Stimulated activated CD4-positive, alpha-beta T cell treated with anti-CD3 and anti-CD28 coated beads, Interleukin-15, amount 100 ng/mL, for 1 hour (primary cell): ENCODE measurements around the gene TNFRSF18.

Experiments used
- DNase-seq, 2 donors: peaks; one replicate each; pipeline ENCODE4 v3.0.0-alpha.2; 2020; ENCODE audit warnings: low read depth in 1 of 2, low spot score in 1 of 2

The TNFRSF18 gene

GRCh38 chr1:1213345-1214265 lies 7.2 kb upstream of the TNFRSF18 start, which contains the start of gene TNFRSF4:
Gene TNFRSF4 (minus strand): TSS chr1:1214153. CDS start chr1:1214127, 26 bp downstream.
- DNase-seq = peak in 1 of 2 donors; percentile 53

DNA sequence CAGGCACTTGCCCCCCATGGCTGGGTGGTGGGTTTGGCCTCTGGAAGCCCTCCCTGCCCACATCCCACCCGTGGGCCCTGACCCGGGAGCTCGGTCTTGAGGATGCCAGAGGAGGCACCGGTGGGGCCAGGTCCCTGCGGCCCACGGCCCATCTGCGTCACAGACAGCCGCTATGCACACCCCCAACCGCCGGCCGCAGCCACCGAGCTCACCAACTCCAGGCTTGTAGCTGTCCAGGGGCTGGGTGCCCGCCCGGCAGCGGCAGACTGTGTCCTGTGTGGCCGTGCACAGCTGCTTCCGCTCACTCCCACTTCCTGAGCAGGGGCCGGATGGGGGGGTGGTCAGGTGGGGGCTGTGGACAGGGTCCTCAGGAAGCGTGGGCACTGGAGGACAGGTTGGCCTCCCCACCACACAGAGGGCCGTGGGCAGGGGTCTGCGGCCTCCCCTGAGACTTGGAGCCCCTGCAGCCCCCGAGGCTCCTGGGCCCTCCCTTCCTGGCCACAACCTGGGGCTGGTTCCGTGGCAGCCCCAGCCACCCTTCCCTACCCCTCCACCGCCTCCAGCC lies 6.5 kb upstream of the TNFRSF18 start:
- DNase-seq = no peak

- DNase-seq = no peak
Measured at GRCh38 chr1:1211541-1212441, 5.4 kb upstream of the TNFRSF18 start.

- DNase-seq = no peak
Measured at GRCh38 chr1:1210726-1211540, 4.5 kb upstream of the TNFRSF18 start.

GRCh38 chr1:1208713-1209433 lies 2.5 kb upstream of the TNFRSF18 start:
- DNase-seq = no peak

GRCh38 chr1:1207571-1207892 lies 1.1 kb upstream of the TNFRSF18 start:
- DNase-seq = no peak

GRCh38 chr1:1206966-1207531 lies 657 bp upstream of the TNFRSF18 start:
- no peak for DNase-seq

- no peak for DNase-seq
Measured at GRCh38 chr1:1205769-1206375, 520 bp downstream of the TNFRSF18 start.

DNA sequence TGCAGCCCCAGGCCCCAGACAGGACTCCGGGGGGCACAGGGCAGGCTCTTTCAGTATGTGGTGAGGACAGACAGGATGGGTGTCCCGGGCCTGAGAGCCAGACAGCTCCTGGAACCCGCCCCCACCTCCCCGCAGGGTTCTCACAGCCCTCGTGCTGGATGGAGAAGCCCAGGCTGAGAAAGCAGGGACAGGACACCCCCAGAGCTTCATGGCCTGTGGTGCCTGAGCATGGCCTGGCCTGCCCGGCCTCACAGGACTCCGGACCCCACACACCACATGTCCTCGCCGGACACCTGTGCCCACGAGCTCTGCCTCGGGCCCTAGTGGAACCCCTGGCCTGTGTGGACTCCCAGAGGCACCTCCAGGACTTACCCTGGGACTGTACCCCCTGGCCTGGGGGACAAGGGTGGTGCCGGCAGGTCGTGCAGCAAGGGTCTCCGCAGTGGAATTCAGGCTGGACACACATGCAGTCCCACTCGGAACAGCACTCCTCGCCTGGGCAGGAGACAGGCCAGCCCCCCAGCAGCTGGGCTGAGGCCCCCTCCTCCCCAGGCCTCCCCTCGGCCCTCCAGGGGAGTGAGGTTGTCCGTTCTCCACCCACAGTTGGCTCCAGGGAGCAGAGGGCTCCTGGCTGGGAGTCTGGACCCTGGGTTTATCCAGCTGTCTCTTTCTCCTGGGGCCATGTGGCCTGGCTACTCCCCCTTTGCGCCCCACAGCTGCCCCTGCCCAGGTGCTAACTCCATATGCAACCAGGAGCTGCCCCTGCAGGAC lies 1.2 kb downstream of the TNFRSF18 start:
- no peak for DNase-seq

DNA sequence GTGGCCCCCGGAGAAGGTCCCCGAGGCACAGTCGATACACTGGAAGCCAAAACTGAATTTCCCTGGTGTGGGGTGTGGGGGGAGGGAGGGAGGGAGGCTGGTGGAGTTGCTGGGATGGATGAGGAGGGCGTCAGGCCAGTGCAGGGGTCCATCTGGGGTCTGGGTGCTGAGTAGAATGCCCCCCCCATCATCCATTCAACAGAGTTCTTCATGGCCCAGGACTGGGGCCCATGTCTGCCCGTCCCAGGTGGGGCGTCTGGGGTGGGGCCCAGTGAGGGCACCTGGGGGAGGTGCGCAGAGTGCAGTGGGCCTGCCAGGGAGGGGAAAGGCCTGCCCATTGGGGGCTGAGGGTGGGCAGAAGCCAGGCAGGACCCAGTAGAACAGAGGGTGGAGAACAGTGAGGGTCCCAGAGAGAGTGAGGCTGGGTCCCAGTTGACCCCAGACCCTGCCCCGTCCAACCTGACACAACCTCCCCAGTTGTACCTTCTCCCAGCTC lies 1.9 kb downstream of the TNFRSF18 start:
- DNase-seq = no peak

DNA sequence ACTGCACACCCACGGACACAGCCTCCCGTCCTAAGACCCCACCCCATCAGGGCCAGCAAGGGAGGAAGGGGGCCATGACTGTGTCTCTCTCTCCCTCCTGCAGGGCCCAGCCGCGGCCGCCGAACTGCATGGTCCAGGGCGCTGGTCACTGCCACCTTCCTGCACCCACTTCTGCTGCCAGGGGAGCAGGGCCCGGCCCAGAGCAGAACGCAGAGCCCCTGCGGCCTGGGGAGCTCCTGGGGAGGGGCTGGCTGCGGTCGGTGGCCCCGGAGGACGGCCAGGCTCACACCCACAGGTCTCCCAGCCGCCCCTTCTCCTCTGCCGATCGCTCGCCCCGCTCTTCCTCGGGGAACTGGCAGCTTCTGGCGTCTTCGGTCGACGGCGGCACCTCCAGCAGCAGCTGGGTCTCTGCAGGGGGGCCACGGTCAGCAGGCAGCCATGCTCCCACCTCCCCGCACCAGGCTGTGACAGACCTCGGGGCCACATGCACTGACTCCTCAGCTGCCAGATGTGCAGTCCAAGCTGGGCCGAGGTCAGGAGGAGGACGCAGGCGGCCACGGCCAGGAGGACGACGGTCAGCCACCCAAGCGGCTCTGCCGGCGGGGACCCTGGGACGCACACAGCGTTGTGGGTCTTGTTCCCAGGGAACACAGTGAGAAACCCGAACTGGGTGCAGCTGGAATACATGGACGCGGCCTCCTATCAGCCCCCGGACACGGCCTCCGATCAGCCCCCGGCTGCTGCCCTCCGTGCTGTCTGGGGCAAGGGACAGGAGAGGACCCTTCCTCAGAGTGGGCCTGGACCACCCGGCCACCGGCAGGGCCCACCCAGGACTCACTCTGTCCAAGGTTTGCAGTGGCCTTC lies 2.6 kb downstream of the TNFRSF18 start:
- no peak for DNase-seq

GRCh38 chr1:1202831-1203560 lies 3.4 kb downstream of the TNFRSF18 start:
- no peak for DNase-seq

DNA sequence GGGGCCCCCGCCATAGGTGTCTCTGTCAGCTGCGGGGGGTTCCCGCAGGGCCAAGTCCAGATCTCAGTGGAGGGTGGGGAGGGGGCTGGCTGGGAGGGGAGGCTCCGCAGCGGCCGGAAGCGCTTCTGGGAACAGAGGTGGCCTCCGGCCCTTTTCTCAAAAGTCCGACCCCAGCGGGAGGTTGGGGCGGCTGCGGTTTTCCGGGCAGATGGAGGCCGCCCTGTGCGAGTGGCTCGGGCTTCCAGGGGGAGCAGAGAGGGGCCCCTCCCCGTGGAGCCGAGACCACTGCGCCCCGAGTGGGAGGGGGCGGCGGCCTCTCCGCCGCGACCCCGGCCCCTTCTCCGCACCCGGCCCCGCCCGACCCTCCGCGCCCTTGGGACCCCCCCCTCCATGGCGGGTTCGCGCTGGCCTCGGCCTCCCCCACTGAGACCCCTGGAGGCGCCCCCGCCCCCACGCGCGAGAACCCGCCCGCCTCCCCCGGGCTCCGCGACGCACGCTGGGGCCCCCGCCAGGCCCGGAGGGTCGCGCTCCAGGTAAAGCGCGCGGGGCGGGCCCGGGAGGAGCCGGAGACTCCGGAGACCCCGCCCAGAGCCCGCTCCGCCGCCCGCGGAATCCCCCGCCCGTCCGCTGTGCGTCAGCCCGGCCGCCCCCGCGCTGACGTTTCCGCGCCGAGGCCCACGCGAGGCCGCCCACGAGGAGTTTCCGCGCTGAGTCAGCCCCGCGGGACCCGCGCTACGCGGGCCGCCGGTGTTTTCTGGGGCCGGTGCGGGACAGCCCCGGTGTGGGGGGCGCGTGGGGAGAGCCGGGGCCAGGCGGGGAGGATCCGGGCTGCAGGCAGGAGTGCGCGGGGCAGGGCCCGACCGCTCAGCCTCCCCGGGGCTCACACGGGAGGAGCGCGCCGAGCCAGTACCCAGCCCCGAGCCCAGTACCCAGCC lies 5.2 kb downstream of the TNFRSF18 start:
- peak; percentile 82 to 95 for DNase-seq

DNA sequence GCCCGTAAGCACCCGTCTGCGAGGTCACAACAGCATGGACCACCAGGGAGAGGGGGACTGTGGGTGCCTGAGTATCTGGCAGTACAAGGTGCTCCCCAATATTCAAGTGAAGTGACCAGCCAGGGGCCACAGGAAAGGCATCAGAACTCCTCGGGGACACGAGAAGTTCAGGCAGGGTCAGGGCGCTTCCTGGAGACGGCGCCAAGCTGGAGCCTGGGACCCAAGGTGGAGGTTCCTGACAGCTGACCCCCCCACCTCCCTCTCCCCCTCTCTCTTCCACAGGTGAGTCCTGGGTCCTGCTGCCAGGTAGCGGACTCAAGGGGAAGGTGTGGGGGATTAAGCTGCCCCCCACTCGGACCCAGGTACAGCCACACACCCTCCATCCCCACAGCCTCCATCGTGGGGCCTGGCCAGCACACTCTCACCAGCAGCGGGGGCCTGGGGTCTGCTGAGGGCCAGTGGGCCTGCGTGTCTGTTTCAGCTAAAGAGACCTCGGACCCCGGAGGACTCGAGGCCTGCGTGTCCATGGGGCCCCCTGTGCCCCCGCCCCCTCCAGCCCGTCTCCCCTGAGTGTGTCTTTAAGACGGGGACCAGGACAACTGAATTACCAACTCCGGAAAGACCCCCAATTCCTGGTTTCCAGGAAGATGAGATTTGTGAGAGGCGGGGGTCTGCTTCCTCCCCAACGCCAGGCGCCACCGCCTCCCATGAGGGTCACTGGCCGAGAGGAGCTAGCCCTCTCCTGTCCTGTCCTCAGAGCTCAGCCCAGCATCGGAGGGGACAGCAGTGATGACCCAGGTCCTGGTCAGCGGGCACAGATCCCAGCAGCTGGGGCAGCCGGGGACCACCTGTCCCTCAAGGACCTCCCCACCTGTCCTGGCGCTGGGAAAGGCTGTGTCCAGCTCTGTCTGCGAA lies 6.2 kb downstream of the TNFRSF18 start:
- DNase-seq = no peak
